DMS114 treated with DMSO at 0.1 percent for 48 hours (cell line): ENCODE measurements around the gene LTA4H.

Experiments
- DNase-seq: peaks from one replicate; lab custom pipeline; 2025; ENCODE audit not compliant: unreplicated experiment; lab: John Stamatoyannopoulos, UW

LTA4H gene

DNA sequence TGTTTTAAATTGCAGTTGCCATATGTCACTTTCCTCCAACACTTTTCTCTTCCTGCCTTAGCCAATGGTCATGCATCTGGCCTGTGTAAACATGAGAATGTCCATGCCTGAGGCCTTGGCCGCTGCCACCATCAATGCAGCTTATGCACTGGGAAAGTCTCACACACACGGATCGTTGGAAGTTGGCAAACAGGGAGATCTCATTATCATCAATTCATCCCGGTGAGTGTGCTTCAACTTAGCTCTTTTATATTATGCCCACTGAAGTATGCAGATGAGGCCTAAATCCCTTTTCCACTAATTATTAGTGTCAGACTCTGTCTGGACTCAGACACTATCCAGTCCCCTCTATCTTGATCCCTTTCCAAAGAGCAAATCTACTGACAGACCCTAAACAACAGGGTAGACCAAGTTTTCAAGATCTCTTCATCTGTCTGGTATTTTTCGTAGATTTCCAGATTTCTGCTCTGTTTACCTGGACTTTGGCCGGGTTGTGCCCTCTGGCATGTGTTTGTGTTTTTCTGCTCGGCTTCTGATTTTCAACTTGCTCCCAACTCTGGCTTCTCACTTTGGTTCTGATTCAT, 69.0 kb downstream of the LTA4H start:
- no peak for DNase-seq

DNA sequence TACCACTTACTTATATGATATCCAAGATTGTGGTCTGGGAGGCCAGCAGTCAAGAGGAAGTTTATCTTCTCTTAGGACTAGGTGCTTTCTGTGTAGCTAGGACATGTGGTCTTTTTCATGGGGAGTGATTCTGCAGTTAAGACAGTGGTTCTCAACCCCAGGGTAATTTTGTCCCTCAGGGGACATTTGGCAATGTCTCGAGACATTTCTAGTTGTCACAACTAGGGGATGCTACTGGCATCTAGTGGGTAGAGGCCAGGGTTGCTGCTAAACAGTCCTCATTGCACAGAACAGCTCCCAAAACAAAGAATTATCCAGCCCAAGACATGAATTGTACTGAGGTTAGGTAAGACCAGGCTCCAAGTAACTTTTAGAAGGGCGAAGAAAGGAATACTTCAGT, 72.3 kb downstream of the LTA4H start:
- peak; percentile 37 for DNase-seq

DNA sequence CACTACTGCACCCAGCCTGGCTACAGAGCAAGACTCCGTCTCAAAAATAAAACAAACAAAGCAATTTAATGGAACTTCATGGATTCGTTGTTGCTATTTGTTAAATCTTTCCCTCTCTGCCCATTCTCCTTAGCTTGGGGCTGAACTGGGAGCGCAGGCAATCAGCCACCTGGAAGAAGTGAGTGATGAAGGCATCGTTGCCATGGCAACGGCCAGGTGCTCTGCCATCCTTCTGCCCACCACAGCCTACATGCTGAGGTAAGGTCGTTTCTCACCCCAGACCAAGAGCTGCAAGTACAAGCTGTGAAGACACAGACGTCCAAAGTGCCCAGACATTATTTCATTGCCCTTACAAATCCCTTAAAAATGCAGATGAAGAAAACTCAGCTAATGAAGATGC, 73.2 kb downstream of the LTA4H start:
- no peak for DNase-seq

DNA sequence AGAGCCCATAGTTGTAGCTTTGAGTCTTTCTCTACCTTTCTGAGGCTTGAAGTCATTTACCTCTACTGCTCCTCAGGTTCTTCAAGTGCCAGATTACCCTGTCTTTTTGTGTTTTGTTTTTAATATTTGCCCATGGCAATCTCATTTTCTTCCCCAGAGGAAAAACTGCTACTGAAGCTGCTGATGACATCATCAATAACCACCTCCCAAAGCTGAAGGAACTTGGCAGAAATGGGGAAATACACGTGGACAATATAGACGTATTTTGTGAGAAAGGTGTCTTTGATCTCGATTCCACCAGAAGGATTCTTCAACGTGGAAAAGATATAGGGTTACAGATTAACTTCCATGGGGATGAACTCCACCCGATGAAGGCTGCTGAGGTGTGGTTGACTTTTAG, 75.1 kb downstream of the LTA4H start:
- no peak for DNase-seq

DNA sequence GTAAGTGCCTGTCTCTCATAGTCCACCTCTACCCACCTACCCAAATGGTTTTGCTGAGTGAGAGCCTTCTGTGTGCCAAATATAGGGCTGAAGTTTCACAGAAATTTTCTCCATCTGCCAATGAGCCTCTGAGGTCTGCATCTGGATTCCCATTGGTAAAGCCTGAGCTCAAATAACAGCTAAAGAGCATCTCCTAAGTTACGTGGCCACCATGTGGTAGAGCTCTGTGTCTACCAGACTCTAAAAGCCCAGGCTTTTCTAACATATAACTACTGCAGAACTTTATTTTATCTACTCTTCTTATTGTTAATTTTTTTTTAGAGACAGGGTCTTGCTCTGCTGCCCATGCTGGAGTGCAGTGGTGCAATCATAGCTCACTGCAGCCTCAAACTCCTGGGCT, 76.3 kb downstream of the LTA4H start:
- DNase-seq, result peak; percentile 54

DNA sequence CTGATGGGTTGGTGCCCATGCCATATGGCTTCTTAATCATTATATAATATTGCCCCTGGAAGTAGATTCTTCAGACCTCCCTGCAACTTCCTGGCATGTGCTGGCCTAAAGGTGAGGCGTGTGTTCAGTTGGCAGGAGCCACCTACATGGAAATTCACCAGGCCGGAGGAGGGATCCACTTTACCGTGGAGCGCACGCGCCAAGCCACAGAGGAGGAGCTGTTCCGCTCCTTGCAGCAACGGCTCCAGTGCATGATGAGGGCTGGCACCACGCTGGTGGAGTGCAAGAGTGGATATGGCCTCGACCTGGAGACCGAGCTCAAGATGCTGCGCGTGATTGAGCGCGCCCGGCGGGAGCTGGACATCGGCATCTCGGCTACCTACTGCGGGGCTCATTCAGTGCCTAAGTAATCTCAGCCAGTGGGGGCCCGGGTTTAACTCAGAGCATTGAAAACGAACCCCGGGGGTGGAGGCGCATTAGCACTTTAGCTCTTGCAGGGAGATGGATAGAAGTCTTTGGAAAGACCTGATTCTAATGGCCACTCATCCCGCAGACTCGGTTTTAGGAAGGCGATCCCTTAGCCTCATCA, 78.7 kb downstream of the LTA4H start:
- DNase-seq, result no peak

DNA sequence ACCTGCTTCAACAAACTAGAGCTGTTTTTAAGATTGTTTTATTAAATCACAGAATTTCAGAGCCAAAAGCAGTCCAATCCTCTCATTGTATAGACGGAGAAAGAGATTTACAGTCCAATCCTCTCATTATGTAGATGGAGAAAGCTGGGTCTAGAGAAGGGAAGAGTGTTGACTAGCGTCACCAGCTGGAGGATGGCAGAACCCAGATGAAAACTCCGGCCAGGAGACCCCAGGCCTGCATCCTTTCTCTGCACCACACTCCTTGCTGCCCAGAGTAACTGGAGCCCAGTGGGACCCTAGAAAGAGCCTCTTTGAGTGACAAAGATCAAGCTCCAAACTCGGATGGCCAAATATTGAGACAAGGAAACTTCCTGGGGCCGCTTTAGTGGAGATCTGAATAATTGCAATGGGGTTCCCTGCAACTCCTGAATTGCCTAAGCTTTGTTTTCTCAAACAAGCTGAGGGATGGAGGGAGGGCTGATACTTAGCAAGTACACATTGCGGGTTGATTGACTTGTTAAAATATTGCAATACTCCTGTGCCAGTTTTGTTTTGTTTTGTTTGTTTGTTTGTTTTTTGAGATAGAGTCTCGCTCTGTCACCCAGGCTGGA, 79.7 kb downstream of the LTA4H start:
- DNase-seq, result no peak

DNA sequence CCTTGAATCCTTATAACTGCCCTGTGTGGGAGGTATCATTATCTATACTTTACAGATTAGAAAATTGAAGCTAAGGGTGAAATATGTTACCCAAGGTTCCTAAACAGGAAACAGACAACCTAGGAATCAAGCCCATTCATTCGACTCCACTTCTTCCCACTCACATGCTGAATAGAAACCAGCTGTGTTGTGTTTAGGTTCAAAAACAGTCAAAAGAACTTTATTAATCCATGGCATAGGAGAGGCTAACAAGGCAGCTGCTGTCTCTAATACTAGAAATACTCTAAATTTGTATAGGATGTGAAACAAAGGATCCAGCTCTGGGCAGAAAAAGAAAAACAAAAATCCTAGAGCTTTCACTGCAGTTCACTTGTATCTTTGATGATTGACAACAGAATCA, 82.4 kb downstream of the LTA4H start:
- no peak for DNase-seq

DNA sequence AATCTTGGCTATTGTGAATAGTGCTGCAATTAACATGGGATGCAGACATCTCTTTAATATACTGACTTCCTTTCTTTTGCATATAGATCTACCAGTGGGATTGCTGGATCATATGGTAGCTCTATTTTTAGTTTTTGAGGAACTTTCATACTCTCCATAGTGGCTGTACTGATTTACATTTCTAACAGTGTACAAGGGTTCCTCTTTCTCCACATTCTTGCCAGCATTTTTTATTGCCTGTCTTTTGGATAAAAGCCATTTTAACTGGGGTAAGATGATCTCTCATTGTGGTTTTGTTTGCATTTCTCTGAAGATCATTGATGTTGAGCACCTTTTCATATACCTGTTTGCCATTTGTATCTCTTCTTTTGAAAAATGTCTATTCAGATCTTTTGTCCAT, 83.9 kb downstream of the LTA4H start:
- no peak for DNase-seq
